ENCODE data around the gene BTBD17.
"Not testable (repeated sequence)": the region's sequence is repeated elsewhere in the genome, so short reads cannot be mapped to it uniquely, and the experiment has no call there.

Gene BTBD17, protein sequence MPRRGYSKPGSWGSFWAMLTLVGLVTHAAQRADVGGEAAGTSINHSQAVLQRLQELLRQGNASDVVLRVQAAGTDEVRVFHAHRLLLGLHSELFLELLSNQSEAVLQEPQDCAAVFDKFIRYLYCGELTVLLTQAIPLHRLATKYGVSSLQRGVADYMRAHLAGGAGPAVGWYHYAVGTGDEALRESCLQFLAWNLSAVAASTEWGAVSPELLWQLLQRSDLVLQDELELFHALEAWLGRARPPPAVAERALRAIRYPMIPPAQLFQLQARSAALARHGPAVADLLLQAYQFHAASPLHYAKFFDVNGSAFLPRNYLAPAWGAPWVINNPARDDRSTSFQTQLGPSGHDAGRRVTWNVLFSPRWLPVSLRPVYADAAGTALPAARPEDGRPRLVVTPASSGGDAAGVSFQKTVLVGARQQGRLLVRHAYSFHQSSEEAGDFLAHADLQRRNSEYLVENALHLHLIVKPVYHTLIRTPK

DNA sequence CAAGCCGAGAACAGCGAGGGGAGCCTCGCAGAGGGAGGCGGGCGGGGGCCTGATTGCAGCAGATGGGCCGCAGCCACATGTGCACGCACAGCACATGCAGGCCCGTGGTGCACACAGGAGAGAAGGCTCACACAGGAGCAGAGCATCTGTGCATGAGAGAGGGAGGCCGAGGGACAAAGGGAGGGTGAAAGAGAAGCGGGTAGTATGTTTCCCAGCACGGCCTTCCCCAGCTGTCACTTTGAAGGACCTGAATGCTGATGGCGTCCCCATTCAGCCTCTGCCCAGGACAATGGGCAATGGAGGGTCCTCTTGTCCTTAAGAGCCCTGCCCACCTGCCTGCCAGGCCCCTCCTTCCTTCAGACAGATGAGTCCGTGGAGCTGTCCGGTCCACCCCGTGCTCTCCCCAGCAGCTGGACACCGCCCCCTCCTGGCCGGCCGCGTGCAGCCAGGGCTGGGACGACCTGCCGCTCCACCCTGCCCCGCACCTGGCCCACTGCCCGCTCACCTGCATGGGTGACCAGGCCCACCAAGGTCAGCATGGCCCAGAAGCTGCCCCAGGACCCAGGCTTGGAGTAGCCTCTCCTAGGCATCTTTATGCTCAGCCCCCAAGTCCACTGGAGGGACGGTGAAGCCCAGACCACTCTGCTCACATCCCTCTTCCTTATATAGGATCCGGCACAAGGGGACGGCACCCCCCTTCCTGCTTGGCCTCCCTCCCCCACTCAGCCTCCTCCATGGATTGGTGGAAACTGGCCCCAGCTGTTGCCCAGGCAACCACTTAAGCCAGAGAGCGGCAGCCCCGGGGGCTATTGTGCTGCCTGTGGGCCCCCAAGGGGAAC is at the start of gene BTBD17:
Gene BTBD17 (minus strand): TSS at position 639 of the 839 bp plus-strand sequence. CDS start 49 bp downstream, at position 590.
- peak; percentile 28 for DNase-seq

DNA sequence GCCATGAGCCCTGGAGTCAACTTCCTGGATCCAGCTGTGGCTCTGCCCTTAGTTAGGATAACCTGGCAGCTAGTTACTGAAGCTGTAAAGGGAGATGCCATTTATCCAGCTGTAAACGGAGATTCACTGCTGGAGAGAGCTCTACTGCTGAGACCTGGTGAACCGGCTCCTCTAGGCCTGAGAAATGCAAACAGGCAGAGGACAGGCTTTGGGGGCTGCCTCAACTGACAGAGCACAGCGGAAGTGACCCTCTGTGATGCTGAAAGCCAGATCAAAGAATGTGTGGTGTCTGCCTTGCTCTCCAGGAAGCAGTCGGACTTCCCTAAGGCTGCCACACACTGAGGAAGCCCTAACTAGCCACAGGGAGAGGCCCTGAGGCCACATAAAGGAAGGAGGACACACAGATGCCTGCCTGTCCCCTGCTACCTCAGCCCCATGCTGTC is 48.4 kb upstream of the BTBD17 start:
- DNase-seq = no peak

DNA sequence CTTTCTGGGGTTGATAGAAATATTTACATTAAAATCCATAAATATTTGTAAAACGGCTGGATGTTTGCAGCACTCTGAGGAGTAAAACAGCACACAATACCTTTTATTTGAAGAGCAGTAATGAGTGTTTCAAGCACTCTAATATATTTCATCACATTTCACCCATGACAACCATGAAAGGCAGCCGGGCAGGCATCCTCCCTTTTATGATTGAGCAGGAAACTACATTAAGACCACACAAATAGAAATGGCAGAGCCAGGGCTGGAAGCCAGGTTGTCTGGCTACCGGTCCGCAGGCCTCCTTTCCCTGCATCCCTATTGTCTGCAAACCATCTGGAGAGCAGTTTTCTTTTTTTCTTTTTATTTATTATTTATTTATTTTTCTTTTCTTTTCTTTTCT is 47.1 kb upstream of the BTBD17 start:
- no peak for DNase-seq

DNA sequence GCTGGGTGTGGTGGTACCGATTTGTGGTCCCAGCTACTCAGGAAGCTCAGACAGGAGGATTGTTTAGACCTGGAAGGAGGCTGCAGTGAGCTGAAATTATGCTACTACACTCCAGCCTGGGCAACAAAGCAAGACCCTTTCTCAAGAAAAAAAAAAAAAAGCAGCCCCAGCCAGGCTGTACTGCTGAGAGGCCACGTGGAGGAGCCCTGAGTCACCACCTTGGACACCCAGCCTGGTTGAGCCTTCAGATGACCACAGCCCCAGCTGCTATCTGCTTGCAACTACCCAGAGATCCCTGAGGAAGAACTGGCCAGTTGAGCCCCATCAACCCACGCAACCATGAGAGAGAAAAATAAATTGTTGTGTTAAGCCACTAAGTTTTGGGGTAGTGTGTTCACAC is 46.6 kb upstream of the BTBD17 start:
- peak; percentile 61 for DNase-seq

DNA sequence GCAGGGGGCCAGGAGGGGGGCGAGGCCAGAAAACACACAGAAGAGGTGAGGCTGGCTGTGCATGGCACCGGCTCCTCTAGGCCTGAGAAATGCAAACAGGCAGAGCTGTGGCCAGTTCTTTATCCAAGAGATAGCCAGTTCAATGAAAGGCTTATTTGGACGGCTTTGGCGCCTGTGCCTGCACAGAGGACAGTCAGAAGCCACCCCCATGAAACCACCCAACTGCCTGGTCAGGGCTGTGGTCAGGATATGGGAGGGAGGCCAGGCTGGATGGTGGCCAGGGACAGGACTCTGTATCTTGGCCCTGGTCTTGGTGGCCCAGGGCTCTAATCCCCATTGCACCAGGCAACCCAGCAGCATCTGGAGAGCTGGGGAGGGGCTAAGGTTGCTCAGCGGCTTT is 45.7 kb upstream of the BTBD17 start:
- DNase-seq = no peak

DNA sequence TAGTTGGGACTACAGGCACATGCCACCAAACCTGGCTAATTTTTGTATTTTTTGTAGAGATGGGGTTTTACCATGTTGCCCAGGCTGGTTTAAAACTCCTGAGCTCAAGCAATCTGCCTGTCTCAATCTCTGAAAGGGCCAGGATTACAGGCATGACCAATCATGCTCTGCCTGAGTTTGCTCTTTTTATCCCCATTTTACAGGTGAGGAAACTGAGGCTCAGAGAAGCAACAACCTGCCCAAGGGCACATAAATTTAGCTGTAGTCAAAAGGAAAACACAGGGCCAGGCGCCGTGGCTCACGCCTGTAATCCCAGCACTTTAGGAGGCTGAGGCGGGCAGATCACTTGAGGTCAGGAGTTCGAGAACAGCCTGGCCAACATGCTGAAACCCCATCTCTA is 43.6 kb upstream of the BTBD17 start:
- not testable (repeated sequence) for DNase-seq

DNA sequence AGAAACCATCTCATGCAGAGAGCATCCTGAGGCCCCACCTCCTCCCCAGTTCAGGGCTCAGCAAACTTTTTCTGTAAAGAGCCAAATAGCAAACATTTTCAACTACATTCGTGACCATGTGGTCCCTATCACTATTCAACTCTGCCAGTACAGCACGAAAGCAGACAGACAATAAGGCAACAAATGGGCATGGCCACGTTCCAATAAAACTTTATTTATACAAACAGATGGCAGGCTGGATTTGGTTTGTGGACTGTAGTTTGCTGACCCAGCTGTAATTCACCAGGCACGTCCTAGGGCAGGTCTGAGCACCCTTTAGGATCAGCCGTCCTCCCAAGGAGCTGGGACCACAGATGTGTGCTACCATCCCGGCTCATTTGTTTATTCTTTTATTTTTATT is 43.1 kb upstream of the BTBD17 start:
- no peak for DNase-seq

DNA sequence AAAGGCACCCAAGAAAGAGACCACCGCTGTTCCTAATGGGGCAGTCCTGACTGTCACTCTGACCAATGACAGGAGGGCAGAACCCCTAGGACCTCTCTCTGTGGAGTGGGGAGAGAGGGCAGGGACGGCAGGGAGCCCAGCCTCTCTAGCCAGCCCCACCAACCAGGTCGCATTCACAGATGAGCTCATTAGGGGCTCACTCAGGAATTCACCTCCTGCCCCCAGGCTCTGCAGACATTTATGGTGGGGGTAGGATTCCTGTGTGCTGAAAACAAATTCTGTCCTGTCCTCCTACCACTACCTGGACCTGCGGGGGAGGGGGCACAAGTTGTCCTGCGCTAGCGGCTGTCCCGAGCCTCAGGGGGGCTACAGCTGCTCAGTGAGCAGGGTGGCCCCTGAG is 42.5 kb upstream of the BTBD17 start:
- no peak for DNase-seq

DNA sequence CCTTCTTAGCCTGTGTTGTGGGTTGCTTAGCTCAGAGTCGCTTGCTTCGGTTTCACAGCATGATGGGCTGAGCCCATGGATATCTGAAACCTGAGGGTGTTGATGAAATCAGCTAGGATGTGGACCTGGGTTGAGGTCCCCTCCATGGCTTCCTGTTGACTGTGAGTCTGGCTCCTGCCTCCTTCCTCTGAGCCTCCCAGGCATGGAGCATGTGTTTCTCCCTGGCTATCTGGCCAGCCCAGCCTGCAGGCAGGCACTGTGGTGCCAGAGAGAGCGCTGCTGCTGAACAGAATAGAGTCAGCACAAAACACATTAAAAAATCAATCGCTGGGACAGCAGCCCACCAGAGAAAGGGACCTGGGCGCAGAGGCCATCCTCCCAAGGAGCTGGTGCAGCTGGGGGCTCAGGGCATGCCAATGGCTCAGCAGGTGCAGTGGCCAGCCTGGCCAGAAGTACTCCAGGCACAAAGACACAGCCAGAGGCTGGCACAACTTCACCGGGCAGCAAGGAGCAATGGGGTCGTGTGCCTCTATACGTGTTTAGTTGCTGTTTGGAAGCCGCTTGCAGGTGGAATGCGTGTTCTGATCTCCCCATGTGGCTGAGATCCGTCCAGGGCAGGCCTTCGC is 42.0 kb upstream of the BTBD17 start:
- no peak for DNase-seq

DNA sequence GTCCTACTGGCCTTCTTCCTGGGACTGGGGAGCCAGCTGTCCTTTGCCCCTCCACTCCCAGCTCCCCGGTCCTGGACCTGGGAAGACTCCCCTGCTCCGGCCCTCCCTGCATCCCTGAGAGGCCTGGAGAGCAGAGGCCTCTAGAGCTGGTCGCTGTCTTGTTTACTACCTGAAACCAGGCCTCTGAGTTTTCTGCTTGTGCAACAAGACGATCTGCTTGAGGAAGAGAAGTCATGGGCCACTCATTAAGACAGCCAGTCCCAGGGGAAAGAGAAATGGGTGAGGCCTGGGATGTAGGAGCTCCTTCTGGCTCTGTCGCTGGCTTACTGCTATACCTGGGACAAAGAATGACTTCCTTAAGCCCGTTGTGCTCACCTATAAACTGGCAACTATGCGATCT is 40.4 kb upstream of the BTBD17 start:
- DNase-seq = no peak

DNA sequence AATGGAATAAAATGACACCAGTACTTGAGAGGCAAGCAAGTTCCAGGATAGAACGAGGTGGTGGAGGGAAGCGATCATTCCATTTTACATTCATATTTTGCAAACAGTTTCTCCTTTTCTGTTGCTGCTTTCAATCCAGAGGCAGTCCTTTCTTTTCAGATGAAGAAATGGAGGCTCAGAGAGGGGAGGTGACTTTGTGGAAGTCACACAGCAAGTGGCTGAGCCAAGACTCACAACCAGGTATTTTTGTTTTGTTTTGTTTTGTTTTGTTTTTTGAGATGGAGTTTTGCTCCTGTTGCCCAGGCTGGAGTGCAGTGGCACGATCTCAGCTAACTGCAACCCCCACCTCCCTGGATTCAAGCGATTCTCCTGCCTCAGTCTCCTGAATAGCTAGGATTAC is 34.9 kb upstream of the BTBD17 start:
- DNase-seq = no peak

DNA sequence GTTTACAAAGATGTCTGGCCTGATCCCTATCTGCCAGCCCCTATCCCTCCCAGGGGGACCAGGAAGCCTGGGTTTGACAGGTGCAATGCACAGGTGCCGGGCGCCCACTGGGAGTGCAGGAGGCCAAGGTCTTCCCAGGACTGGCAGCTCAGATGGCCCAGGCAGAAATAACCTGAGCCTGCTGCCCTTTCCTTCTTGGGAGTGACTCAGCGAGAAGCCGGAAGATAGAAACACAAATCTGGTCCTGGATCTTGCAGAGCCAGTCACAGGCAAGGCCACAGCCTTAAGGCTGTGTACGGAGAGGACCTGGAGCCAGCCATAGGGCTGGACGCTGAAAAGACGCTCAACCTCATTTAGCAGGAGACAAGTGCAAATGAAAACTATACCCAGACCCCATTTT is 33.3 kb upstream of the BTBD17 start:
- DNase-seq = no peak

DNA sequence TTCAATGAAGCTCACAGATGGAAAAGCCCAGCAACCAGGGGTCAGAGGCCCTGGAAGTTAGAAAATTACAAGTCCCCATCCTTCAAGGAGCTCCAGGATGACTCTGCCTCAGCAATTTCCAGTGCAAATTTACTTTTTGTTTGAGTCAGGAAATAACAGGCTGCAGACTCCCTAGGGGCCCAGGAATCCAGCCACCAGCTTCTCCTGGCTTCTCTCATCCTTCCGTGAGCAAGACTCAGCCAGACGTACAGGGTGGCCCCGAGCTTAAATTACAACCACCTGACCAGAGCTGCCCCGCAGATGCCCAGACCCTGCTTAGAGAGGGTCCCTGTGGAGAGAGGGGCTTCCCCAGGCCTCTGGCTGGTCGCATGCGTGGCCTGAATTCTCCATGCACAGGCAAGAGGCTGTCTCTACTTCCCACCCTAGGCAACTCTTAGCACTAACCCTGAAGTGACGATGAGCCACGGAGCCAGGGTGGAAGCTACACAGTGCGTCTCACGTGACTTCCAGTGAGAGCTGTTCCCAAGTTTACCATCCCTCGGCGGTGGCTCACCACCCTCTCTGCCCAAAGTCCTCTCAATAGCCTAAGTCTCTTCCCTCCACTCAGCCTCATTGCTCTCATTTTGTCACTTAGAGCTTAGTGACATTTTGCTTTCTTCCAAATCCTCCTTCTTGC is 32.7 kb upstream of the BTBD17 start:
- DNase-seq = no peak

DNA sequence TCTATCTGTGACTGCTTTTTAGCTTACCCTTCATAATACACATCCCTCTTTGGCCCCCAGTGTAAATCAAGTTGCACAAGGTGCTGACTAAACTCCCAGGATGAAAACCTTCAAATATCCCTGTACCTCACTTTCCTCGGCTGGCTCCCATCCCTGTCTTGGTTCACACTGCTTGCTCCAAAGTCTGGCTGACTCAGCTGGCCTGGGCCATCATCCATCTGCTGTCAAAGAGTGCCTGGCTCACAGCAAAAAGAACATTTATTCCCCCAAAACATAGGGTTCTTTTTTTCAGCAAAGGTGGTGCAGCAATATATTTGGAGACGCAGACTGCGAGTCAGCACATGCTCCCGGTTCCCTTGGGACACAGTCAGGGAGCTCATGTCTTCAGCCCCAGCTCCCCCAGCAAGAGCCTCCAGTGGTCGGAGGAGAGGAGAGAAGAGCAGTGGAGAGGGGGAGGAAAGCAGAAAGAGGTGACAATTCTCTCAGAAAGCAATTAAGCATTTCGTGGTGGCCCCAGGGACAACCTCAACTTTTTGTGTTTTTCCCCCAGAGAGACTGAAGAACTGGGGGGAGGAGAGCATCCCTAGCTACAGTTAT is 31.8 kb upstream of the BTBD17 start:
- no peak for DNase-seq

DNA sequence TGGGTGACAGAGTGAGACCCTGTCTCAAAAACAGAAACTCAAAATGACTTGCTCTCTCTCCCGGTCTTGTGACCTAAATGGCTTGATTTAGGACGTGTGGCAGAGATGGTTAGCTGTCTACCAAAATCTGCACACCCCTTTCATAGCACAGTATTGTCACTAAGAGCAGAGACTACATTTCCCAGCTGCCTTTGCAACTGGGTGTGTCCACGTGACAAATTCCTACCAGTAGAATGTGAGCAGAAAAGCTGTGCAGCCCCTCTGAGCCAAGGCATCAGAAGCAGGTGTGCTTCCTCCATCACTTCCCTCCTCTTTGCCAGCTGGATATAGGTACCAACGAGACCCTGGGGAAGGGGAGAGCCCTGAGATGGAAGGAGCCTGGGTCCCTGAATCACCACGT is 31.2 kb upstream of the BTBD17 start:
- DNase-seq = no peak

DNA sequence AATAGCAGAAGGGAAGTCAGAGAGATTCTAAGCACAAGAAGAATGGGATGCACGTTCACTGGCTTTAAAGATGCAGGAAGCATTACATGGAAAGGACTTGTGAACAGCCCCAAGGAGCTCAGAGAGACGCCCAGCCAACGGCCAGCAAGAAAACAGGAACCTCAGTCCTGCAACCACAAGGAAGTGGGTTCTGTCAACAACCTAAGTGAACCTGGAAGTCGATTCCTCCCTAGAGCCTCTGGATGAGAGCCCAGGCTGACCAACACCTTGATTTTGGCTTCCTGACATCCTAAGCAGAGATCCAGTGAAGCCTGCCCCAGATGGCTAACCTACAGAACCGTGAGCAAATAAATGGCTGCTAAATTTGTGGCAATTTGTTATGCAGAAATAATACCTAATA is 30.1 kb upstream of the BTBD17 start:
- no peak for DNase-seq

DNA sequence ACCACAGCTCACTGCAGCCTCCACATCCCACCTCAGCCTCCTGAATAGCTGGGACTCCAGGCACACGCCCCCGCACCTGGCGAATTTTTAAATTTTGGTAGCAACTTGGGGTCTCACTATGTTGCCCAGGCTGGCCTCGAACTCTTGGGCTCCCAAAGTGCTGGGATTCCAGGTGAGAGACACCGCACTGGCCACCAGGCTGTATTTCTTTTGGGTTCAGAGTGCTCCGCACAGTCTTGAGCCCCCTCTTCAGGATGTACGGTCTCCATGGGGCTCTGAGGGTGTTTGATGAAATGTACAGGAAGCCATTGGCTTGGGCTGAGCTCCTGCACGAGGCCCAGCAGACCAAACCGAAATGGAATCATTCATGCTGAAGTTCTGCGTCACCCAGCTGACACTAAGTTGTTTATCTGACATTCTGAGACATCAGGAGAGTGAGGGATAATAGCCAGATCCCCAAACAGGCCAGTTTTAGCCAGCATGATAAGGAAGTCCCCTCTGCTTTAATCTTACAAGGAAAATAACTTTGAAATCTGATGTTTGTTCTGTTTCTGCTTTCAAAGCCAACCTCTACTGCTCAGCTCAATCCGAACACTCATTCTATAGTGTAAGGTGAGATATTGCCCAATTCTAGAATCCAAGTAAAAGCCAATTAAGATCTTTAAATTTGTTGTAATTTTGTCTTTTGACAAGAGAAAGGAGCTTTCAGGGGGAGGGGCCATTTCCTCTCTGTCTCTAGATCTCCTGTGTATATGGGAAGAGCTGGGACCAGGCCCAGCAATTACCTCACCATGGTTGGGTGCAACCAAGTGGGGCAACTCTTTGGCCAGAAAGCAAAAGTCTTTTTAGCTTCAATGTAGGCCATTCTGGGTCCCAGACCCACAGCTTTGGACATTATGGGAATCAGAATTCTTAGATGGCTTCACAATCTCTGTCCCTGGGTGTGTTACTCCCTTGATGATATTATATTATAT is 29.3 kb upstream of the BTBD17 start:
- no peak for DNase-seq

DNA sequence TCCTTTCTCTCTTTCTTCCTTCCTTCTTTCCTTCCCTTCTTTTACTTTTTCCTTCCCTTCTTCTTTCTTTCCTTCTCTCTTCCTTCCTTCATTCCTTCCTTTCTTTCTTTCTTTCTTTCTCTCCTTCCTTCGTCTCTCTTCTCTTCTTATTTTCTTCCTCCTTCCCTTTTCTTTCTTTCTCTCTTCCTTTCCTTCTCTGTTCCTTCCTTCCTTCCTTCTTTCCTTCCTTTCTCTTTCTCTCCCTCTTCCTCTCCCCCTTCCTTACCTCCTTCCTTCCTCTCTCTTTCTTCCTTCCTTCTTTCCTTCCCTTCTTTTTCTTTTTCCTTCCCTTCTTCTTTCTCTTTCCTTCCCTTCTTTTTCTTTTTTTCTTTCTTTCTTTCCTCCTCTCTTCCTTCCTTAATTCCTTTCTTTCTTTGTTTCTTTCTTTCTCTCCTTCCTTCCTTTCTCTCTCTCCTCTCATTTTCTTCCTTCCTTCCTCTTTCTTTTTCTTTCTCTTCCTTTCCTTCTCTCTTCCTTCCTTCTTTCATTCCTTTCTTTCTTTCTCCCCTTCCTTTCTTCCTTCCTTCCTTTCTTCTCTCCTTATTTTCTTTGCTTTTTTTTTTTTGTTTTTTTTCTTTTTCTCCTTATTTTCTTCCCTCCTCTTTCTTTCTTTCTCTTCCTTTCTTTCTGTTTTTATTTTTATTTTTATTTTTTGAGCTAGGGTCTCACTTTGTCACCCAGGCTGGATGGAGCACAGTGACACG is 28.4 kb upstream of the BTBD17 start:
- no peak for DNase-seq

DNA sequence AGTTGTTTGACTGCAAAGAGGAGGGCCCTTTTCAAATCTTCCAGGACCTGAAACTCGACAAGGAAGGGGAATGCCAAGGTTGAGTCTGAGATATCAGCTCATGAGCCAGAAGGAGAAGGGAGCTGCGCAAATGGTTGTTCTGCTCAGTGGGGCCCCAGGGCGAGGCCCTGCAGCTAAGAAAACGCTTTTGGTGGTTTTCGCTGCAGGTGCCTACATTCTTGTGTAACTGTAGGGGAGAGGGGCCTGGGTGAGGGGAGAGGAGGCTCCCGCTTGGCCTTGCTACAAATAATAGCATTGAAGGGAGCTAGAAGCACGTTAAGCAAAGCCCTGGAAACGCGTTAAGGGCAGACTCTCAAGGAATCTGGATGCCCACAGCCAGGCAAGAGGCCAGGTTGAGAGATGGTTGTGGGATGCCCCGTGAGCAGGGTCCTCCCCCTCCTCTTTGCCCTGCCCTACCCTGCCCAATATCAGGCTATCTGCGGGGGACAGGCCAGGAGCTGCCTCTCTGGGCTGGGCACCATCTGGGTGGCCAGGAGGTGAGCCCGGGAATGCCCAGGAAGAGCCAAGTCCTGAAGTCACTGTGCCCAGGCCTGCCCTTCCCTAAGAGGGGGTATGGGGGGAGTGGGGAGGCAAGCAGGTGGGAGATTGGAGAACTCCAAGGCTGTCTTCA is 27.6 kb upstream of the BTBD17 start:
- DNase-seq = no peak

Measured in NCI-H226 (cell line).